Measurements from ENCODE around the gene PRR5L. TPM values are rescaled to one million over a fixed set of nuclear protein-coding genes. Genes with fewer than 3 reads are reported as not detected.

PRR5L gene
- total and polyA plus RNA-seq, 9 of the 15 experiments (the other 6 are each of a cell fraction or from before 2014, with no cell fraction given) = 0.11 to 0.60 (median 0.36) TPM; not detected in 2

GRCh38 chr11:36426226-36426848 is 130.2 kb downstream of the PRR5L start:
- in situ Hi-C loops (cut with MboI) = no loop called here
- intact Hi-C loops (cut with micrococcal nuclease) = no loop called here
- Histone ChIP-seq H3K9me1 (ENCODE audit: control insufficient read depth, insufficient read depth, low read length) (no peaks in the 10 kb centered on the region), H4K20me1 (replicated peaks; ENCODE audit: control insufficient read depth, insufficient read depth, low read length) (no peaks in the 10 kb centered on the region), H3K27me3 (ENCODE audit: control insufficient read depth in 2 of 2, insufficient read depth in 2 of 2, low read length in 2 of 2) (peaks cover 3 to 20% of the 10 kb centered on the region in 2 experiments; a peak in 2 of 5 replicates), H3K4me2 (ENCODE audit: insufficient read depth, low read length) (no peak overlapping the region), H3K9me3 (replicated peaks; ENCODE audit: control insufficient read depth, insufficient read depth, low read depth, low read length) (no peaks in the 10 kb centered on the region), H3K27ac (ENCODE audit: extremely low read depth, low read depth, low read length) (no peak overlapping the region), H3K36me3 (ENCODE audit: control insufficient read depth, insufficient read depth, low read length) (no peaks in the 10 kb centered on the region), H3K9ac (ENCODE audit: insufficient read depth in 1 of 2, low read depth in 2 of 2, low read length in 2 of 2) (no peak overlapping the region), H2AFZ (ENCODE audit: low read depth, low read length) (no peak overlapping the region), H3K79me2 (ENCODE audit: control insufficient read depth, insufficient read depth, low read length) (no peaks in the 10 kb centered on the region), H3K4me3 (no peak overlapping the region), H3K4me1 (replicated peaks in 1 of 2; ENCODE audit: control insufficient read depth in 2 of 2, insufficient read depth in 2 of 2, low read length in 2 of 2) (no peaks in the 10 kb centered on the region; a peak in 1 of 5 replicates)
- ChIA-PET POLR2A (no interaction called here), CTCF (ENCODE audit: low intra/inter-chr PET ratio) (no interaction called here)
- FAIRE-seq = no peak
- DNase-seq (ENCODE audit: extremely low read depth in 1 of 4, low spot score in 3 of 4) = no peak
- TF ChIP-seq OTX1 (CRISPR knock-in tag; IDR thresholded peaks at IDR 0.05) = no peak
- TF ChIP-seq GTF2F1 (IDR thresholded peaks at IDR 0.05; ENCODE audit: low read depth, low read length) = no peak
- no peak for TF ChIP-seq ZZZ3 (IDR thresholded peaks at IDR 0.05)
- no peak for TF ChIP-seq KHSRP (IDR thresholded peaks at IDR 0.05)
- no peak for TF ChIP-seq CTCF (IDR thresholded peaks at IDR 0.05 in 2 of 3, conservative IDR thresholded peaks at IDR 0.05 in 1 of 3; ENCODE audit: insufficient read depth in 2 of 3, low read depth in 1 of 3, low read length in 3 of 3)
- no peak for ATAC-seq
- 7% methylated on average over 4 of the region's 4 CpGs for WGBS (ENCODE audit: insufficient coverage, low coverage, missing lambda C conversion rate)
- no TSS peak for BruUV-seq (replicated peaks)

All from K562 (cell line).